GM06990 (cell line): ENCODE measurements around the gene HIVEP3.

ENCODE experiments used
- DNase-seq: peaks from one replicate; pipeline ENCODE4 v3.0.0-alpha.2; 2011; ENCODE audit not compliant: insufficient read length; ENCODE audit errors: extremely low read depth
- H3K27me3 ChIP-seq: replicated peaks from 2 replicates; pipeline ENCODE4 v1.6.0; 2011; ENCODE audit warnings: low read length; ENCODE audit not compliant: control insufficient read depth, insufficient read depth
- H3K36me3 ChIP-seq: 2 replicates; pipeline ENCODE4 v1.5.1; 2011; ENCODE audit warnings: low read length; ENCODE audit not compliant: control insufficient read depth, insufficient read depth
- H3K4me3 ChIP-seq: replicated peaks from 2 replicates; pipeline ENCODE4 v1.5.1; 2011; ENCODE audit warnings: low read depth, mild to moderate bottlenecking, control low read depth, low read length
- CTCF ChIP-seq: IDR thresholded peaks from 2 replicates; pipeline ENCODE4 v1.5.1; 2011; ENCODE audit warnings: low read length, control low read depth, mild to moderate bottlenecking, inconsistent platforms; ENCODE audit not compliant: insufficient read depth, poor library complexity, severe bottlenecking

Gene HIVEP3

GRCh38 chr1:41709331-41709730, 209.4 kb downstream of the HIVEP3 start:
- Histone ChIP-seq H3K4me3 (no peak overlapping the region), H3K36me3 (no peaks in the 10 kb centered on the region), H3K27me3 (no peaks in the 10 kb centered on the region)
- no peak for TF ChIP-seq CTCF
- DNase-seq: no peak

DNA sequence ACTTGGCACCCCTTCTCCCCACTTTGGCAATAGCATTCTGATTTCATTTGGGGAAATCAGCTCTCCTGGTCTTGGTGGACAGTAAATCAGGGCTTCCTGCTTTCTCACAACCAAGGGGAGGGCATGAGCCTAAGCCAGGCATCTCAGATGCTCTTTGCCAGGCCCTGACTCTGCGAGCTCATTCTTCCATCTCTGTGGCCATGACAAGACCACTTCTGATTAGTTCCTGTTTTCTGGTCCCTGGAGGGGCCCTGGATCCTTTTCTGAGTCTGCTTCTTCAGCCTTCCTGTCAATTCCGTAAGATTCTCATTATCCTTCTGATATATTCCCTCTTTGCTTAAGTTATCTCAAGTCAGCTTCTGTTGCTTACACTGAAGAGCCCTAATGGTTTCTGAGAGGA, 210.4 kb downstream of the HIVEP3 start:
- H3K36me3 ChIP-seq: no peaks in the 10 kb centered on the region
- H3K27me3 ChIP-seq: no peaks in the 10 kb centered on the region
- no peak for TF ChIP-seq CTCF
- no peak overlapping the region for H3K4me3 ChIP-seq
- no peak for DNase-seq

DNA sequence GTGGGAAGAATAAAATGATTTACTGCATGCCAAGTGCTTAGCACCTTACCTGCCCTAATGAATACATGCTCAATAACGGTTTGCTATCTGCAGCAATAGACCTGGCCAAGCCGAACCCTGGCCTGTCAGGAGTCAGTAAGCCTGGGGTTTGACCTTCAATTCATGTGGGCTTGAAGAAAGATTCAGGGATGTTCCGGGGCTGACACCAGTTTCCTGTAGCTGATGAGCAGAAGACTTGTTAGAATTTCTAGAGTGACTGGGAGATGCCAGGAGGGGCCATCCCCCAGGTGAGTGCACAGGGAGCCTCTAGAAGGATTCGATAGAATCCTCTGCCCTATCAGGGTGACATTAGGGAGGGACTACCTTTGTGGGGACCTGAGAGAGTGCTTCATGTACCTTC, 210.9 kb downstream of the HIVEP3 start:
- Histone ChIP-seq H3K4me3 (no peak overlapping the region), H3K36me3 (no peaks in the 10 kb centered on the region), H3K27me3 (no peaks in the 10 kb centered on the region)
- DNase-seq: no peak
- no peak for TF ChIP-seq CTCF

DNA sequence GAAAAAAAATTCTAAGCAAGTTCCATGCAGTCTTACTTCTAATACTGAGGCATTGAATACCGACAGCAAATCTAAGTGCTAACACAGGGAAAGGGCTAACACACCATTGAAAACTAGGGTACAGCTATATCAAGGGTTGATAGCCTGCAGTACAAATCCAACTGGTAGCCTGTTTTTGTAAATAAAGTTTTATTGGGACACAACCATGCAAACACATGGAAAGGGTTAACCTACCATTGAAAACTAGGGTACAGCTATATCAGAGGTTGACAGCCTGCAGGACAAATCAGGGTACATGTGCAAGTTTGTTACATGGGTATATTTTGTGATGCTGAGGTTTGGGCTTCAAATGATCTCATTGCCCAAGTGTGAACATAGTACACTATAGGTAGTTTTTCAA, 212.9 kb downstream of the HIVEP3 start:
- TF ChIP-seq CTCF: no peak
- Histone ChIP-seq H3K36me3 (no peaks in the 10 kb centered on the region), H3K27me3 (no peaks in the 10 kb centered on the region), H3K4me3 (no peak overlapping the region)
- DNase-seq: no peak

GRCh38 chr1:41704196-41704595, 214.5 kb downstream of the HIVEP3 start:
- TF ChIP-seq CTCF: no peak
- no peaks in the 10 kb centered on the region for H3K36me3 ChIP-seq
- H3K27me3 ChIP-seq: no peaks in the 10 kb centered on the region
- H3K4me3 ChIP-seq: no peak overlapping the region
- DNase-seq: no peak

GRCh38 chr1:41702771-41703170, 216.0 kb downstream of the HIVEP3 start:
- DNase-seq: no peak
- Histone ChIP-seq H3K27me3 (no peaks in the 10 kb centered on the region), H3K4me3 (no peak overlapping the region), H3K36me3 (no peaks in the 10 kb centered on the region)
- no peak for TF ChIP-seq CTCF
